Body of pancreas (tissue), 4 donors: ENCODE results near the gene XPR1.

Experiments
- POLR2A ChIP-seq, 3 donors: fragments of 450-650 bp; IDR thresholded peaks; one replicate each; pipeline ENCODE4 v1.6.1; 2016; ENCODE audit warnings: antibody characterized with exemption in 3 of 3, mild to moderate bottlenecking in 2 of 3
- TF ChIP-seq, protein P1 (sequence below), 7 experiments: fragments of 450-650 bp in 4 of 7; fragments of 200-600 bp in 3 of 7; sonication (generic) in 3 of 7; IDR thresholded peaks; one replicate each; pipeline ENCODE4 v1.5.1; 2016 to 2019; ENCODE audit warnings: antibody characterized with exemption in 7 of 7

DNA sequence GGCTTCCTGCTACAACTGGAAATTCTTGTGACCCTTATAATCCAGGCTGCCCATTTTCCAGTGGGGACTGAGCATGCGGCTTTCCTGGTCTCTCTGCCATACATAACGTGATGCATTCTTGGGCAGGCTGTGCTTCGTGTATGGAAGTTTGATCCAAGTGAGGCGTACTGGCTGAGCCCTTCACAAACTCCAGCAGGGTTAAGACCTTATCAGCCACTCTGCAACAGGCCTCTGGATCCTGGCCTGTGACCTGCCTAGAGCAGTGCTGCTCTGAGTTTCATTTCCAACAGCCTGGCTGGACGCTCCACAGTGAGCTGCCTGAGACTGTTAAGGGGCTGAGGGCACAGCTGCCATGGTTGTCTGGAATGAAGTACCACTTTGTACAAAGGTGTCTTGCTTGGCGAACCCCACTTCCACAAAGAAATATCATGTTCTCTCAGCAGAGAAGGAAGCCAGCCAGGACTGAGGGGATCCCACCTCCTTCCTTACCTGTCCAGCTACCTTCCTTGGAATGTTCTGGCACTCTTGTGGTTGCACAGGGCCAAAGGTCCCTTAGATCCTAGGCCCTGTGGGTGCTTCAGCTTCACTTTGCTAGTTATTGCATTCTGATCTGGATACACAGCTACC, 28.5 kb upstream of the XPR1 start:
- TF ChIP-seq, protein P1, sequence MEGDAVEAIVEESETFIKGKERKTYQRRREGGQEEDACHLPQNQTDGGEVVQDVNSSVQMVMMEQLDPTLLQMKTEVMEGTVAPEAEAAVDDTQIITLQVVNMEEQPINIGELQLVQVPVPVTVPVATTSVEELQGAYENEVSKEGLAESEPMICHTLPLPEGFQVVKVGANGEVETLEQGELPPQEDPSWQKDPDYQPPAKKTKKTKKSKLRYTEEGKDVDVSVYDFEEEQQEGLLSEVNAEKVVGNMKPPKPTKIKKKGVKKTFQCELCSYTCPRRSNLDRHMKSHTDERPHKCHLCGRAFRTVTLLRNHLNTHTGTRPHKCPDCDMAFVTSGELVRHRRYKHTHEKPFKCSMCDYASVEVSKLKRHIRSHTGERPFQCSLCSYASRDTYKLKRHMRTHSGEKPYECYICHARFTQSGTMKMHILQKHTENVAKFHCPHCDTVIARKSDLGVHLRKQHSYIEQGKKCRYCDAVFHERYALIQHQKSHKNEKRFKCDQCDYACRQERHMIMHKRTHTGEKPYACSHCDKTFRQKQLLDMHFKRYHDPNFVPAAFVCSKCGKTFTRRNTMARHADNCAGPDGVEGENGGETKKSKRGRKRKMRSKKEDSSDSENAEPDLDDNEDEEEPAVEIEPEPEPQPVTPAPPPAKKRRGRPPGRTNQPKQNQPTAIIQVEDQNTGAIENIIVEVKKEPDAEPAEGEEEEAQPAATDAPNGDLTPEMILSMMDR (IDR thresholded peaks at IDR 0.05) = no peak
- no peak for TF ChIP-seq POLR2A (IDR thresholded peaks at IDR 0.05)
